DOHH2 (cell line): ENCODE results near the gene HNRNPA0.

ENCODE experiments used
- H3F3A ChIP-seq: fragments of 200-600 bp; sonication (generic), shearing (Covaris generic); 2 replicates; pipeline ENCODE4 v1.6.0; 2016; ENCODE audit warnings: antibody characterized with exemption, mild to moderate bottlenecking; ENCODE audit not compliant: control insufficient read depth, insufficient read depth
- H3K27ac ChIP-seq: fragments of 200-600 bp; sonication (generic); 2 replicates; pipeline ENCODE4 v1.5.1; 2014; ENCODE audit warnings: low read depth, mild to moderate bottlenecking, low read length, moderate library complexity
- H3K27me3 ChIP-seq: fragments of 200-600 bp; sonication (generic); 2 replicates; pipeline ENCODE4 v1.6.1; 2014; ENCODE audit warnings: mild to moderate bottlenecking, low read length, mixed read lengths; ENCODE audit not compliant: control insufficient read depth
- H3K36me3 ChIP-seq: fragments of 200-600 bp; sonication (generic); 2 replicates; pipeline ENCODE4 v1.6.1; 2014; ENCODE audit warnings: mild to moderate bottlenecking, low read length, moderate library complexity, mixed read lengths; ENCODE audit not compliant: control insufficient read depth
- H3K4me1 ChIP-seq: fragments of 200-600 bp; sonication (generic); 2 replicates; pipeline ENCODE4 v1.6.1; 2014; ENCODE audit warnings: mild to moderate bottlenecking, low read length, mixed read lengths; ENCODE audit not compliant: control insufficient read depth
- H3K4me2 ChIP-seq: fragments of 200-600 bp; sonication (generic); 2 replicates; pipeline ENCODE4 v1.6.0; 2014; ENCODE audit warnings: mild to moderate bottlenecking, low read length, moderate library complexity
- H3K4me3 ChIP-seq: fragments of 200-600 bp; sonication (generic); 2 replicates; pipeline ENCODE4 v1.5.1; 2014; ENCODE audit warnings: mild to moderate bottlenecking, low read length, mixed read lengths
- H3K79me2 ChIP-seq: fragments of 200-600 bp; sonication (generic); 2 replicates; pipeline ENCODE4 v1.6.1; 2014; ENCODE audit warnings: mild to moderate bottlenecking, low read length, mixed read lengths; ENCODE audit not compliant: control insufficient read depth
- H3K9me2 ChIP-seq: fragments of 200-600 bp; sonication (generic); replicated peaks from 2 replicates; pipeline ENCODE4 v1.6.1; 2014; ENCODE audit warnings: mild to moderate bottlenecking, low read length, mixed read lengths; ENCODE audit not compliant: control insufficient read depth
- H3K9me3 ChIP-seq: fragments of 200-600 bp; sonication (generic); 2 replicates; pipeline ENCODE4 v1.6.1; 2014; ENCODE audit warnings: antibody characterized with exemption, low read length, mixed read lengths; ENCODE audit not compliant: control insufficient read depth, insufficient read depth
- H4K20me1 ChIP-seq: fragments of 200-600 bp; sonication (generic); 2 replicates; pipeline ENCODE4 v1.6.0; 2014; ENCODE audit warnings: low read depth, mild to moderate bottlenecking, antibody characterized with exemption, low read length, moderate library complexity; ENCODE audit not compliant: control insufficient read depth, insufficient read depth
- EZH2phosphoT487 ChIP-seq: fragments of 200-600 bp; sonication (generic); IDR thresholded peaks from 2 replicates; pipeline ENCODE4 v1.6.1; 2017; ENCODE audit warnings: borderline replicate concordance, mild to moderate bottlenecking, antibody characterized with exemption, low read length, moderate library complexity, mixed read lengths
- TF ChIP-seq, protein P1 (sequence below): fragments of 200-600 bp; sonication (generic); IDR thresholded peaks from one replicate; pipeline ENCODE4 v1.5.1; 2014; ENCODE audit warnings: antibody characterized with exemption, mild to moderate bottlenecking, low read depth, low read length; ENCODE audit not compliant: poor library complexity, severe bottlenecking

HNRNPA0 gene

DNA sequence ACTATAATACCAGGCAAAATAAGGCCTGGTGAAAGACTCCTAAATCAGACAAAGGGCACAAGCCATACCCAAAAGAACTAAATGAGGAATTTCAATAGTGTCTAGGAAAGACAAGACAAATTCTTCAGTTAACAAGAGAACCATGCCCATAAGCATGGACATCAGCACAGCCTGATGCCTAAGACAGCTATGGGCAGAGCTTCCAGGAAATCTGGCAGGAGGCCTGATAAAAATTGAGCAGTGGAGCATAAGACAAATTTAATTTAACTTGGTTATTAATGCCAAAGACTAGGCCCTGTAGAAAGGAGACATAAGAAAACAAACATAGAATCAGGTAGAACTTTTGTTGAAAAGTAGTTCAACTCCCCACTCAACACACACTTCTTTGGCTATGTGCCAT lies 35.6 kb downstream of the HNRNPA0 start:
- Histone ChIP-seq H3K79me2 (no peaks in the 10 kb centered on the region), H3K27ac (no peak overlapping the region), H3K27me3 (no peaks in the 10 kb centered on the region; the same call in 1 of the 2 replicates), H3K9me3 (no peaks in the 10 kb centered on the region), H3K36me3 (no peaks in the 10 kb centered on the region), H3F3A (no peaks in the 10 kb centered on the region), H3K9me2 (no peaks in the 10 kb centered on the region), H3K4me1 (no peaks in the 10 kb centered on the region), H3K4me3 (no peak overlapping the region), H3K4me2 (no peak overlapping the region), H4K20me1 (no peaks in the 10 kb centered on the region)
- TF ChIP-seq, protein P1, sequence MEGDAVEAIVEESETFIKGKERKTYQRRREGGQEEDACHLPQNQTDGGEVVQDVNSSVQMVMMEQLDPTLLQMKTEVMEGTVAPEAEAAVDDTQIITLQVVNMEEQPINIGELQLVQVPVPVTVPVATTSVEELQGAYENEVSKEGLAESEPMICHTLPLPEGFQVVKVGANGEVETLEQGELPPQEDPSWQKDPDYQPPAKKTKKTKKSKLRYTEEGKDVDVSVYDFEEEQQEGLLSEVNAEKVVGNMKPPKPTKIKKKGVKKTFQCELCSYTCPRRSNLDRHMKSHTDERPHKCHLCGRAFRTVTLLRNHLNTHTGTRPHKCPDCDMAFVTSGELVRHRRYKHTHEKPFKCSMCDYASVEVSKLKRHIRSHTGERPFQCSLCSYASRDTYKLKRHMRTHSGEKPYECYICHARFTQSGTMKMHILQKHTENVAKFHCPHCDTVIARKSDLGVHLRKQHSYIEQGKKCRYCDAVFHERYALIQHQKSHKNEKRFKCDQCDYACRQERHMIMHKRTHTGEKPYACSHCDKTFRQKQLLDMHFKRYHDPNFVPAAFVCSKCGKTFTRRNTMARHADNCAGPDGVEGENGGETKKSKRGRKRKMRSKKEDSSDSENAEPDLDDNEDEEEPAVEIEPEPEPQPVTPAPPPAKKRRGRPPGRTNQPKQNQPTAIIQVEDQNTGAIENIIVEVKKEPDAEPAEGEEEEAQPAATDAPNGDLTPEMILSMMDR = no peak
- TF ChIP-seq EZH2phosphoT487 = no peak

DNA sequence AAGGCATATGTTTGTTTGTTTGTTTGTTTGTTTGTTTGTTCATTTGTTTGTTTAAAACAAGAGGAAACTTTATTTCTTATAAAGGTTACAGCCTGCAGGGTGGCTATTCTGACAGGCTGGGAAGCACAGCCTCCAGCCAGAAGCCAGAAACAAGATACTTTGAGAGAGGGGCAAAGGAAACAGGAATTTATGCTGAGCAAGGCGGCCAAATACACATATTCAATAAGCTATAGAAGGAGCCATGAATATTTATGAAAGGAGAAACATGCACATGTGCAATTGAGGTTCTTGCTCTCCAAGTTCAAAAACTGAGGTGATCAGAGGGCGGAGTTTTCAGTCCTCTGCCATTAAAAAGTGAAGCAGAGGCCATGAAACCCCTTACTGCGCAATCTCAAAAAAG lies 37.8 kb downstream of the HNRNPA0 start:
- TF ChIP-seq, protein P1 = no peak
- TF ChIP-seq EZH2phosphoT487 = no peak
- Histone ChIP-seq H3K27ac (no peak overlapping the region), H3K4me2 (no peak overlapping the region), H3K27me3 (no peaks in the 10 kb centered on the region; the same call in 1 of the 2 replicates), H3K4me1 (no peaks in the 10 kb centered on the region), H3F3A (no peaks in the 10 kb centered on the region), H3K36me3 (no peaks in the 10 kb centered on the region), H3K79me2 (no peaks in the 10 kb centered on the region), H3K4me3 (no peak overlapping the region), H3K9me3 (no peaks in the 10 kb centered on the region), H3K9me2 (no peaks in the 10 kb centered on the region), H4K20me1 (no peaks in the 10 kb centered on the region)

DNA sequence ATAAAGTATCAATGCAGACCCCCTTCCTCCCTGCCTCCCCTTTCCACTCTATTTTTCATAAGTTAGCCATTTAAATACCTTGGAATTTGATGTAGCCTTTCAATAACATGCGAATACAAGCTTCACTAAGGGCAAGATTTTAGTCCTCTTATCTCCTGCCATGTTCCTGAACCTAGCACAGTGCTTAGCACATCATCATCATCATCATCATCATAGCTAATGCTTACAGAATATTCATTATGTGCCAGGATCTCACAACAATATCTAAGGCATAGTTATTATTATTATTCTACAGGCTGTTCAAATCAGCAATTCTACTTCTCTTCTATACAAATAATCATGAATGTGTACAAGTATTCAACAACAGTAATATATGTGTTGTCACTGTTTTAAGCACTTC lies 38.7 kb downstream of the HNRNPA0 start:
- H4K20me1 ChIP-seq = no peaks in the 10 kb centered on the region
- H3K36me3 ChIP-seq = no peaks in the 10 kb centered on the region
- H3K4me3 ChIP-seq = no peak overlapping the region
- H3K4me1 ChIP-seq = no peaks in the 10 kb centered on the region
- no peaks in the 10 kb centered on the region for H3F3A ChIP-seq
- no peaks in the 10 kb centered on the region for H3K9me3 ChIP-seq
- TF ChIP-seq EZH2phosphoT487 = no peak
- TF ChIP-seq, protein P1 = no peak
- H3K79me2 ChIP-seq = no peaks in the 10 kb centered on the region
- H3K27me3 ChIP-seq = no peaks in the 10 kb centered on the region
- H3K9me2 ChIP-seq = no peaks in the 10 kb centered on the region
- H3K27ac ChIP-seq = no peak overlapping the region
- no peak overlapping the region for H3K4me2 ChIP-seq

DNA sequence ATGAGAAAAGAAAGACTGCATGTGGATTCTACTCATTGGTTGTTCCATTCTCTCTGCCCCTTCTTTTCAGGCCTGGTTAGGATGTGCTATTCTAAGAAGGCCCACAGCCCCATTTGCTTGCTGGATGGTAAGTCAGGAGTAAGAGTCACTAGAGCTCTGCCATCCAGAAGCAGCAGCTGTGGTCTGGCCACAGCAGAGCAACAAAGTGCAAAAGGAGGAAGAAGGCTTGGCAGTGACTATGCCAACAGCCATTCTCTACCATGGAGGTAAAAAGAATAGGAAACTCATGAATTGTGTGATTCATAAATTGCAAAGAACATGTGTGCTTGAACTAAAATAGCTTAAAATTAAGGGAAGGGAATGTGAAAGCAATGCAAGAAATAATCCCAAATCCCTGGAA lies 39.2 kb downstream of the HNRNPA0 start:
- no peak overlapping the region for H3K27ac ChIP-seq
- H3K79me2 ChIP-seq = no peaks in the 10 kb centered on the region
- no peak overlapping the region for H3K4me3 ChIP-seq
- no peaks in the 10 kb centered on the region for H3F3A ChIP-seq
- H3K9me3 ChIP-seq = no peaks in the 10 kb centered on the region
- TF ChIP-seq EZH2phosphoT487 = no peak
- TF ChIP-seq, protein P1 = no peak
- H3K4me1 ChIP-seq = no peaks in the 10 kb centered on the region
- H3K4me2 ChIP-seq = no peak overlapping the region
- H3K27me3 ChIP-seq = no peaks in the 10 kb centered on the region
- no peaks in the 10 kb centered on the region for H3K9me2 ChIP-seq
- no peaks in the 10 kb centered on the region for H4K20me1 ChIP-seq
- H3K36me3 ChIP-seq = no peaks in the 10 kb centered on the region
